Cardiac muscle cell (in vitro differentiated cells and primary cell): ENCODE data around the gene TACR1. TPM values are rescaled to one million over a fixed set of nuclear protein-coding genes. Genes with fewer than 3 reads are reported as not detected.
"Not testable (repeated sequence)": the region's sequence is repeated elsewhere in the genome, so short reads cannot be mapped to it uniquely, and the experiment has no call there.

Experiments
- DNase-seq, 2 donors: peaks; one replicate each; pipeline versions ENCODE4 v3.0.0 to v3.0.0-alpha.2; 2010 to 2017; ENCODE audit warnings: low read depth in 1 of 2, low spot score in 1 of 2
- H3K27ac ChIP-seq: fragments of 200-600 bp; sonication (generic); 2 replicates; pipeline ENCODE4 v1.5.1; 2016
- H3K27me3 ChIP-seq: fragments of 200-600 bp; sonication (generic); 2 replicates; pipeline ENCODE4 v1.6.0; 2016; ENCODE audit warnings: control low read depth
- H3K36me3 ChIP-seq: fragments of 200-600 bp; sonication (generic); 2 replicates; pipeline ENCODE4 v1.5.1; 2016; ENCODE audit warnings: control low read depth
- H3K4me1 ChIP-seq: fragments of 200-600 bp; sonication (generic); 2 replicates; pipeline ENCODE4 v1.8.1; 2017; ENCODE audit warnings: low read depth, mild to moderate bottlenecking, mixed run types
- H3K4me3 ChIP-seq: fragments of 200-600 bp; sonication (generic); 2 replicates; pipeline ENCODE4 v1.5.1; 2016; ENCODE audit warnings: mild to moderate bottlenecking
- H3K9me3 ChIP-seq: fragments of 200-600 bp; sonication (generic); 2 replicates; pipeline ENCODE4 v1.5.1; 2017; ENCODE audit warnings: low read depth, mild to moderate bottlenecking, control low read depth
- CTCF ChIP-seq: IDR thresholded peaks from 2 replicates; pipeline ENCODE4 v1.5.1; 2012; ENCODE audit warnings: low read depth, mild to moderate bottlenecking, low read length
- polyA plus RNA-seq: library from polyadenylated mRNA; unstranded; fragments of >200 nt; fragmentation: Nextera tagmentation; extraction: Ambion mirVana; gene quantifications from 2 replicates; pipeline ENCODE4 v1.2.1, GENCODE V29; 2016
- total RNA-seq: library from RNA; depleted of rRNA; stranded (reverse); fragments of >200 nt; gene quantifications from 2 replicates; pipeline ENCODE4 v1.2.3, GENCODE V29; 2016

Gene TACR1
- total and polyA plus RNA-seq, 2 experiments from 2014 or later, result not detected

- Histone ChIP-seq H3K36me3 (no peaks in the 10 kb centered on the region), H3K9me3 (no peaks in the 10 kb centered on the region), H3K4me3 (no peak overlapping the region), H3K27ac (no peak overlapping the region), H3K4me1 (no peaks in the 10 kb centered on the region), H3K27me3 (no peaks in the 10 kb centered on the region)
- no peak for DNase-seq
- TF ChIP-seq CTCF, result no peak
These were observed 135.4 kb downstream of the TACR1 start for GRCh38 chr2:75063906-75064305.

GRCh38 chr2:75058427-75058826 lies 140.9 kb downstream of the TACR1 start:
- no peak for DNase-seq
- Histone ChIP-seq H3K27me3 (no peaks in the 10 kb centered on the region), H3K4me1 (no peaks in the 10 kb centered on the region), H3K9me3 (no peaks in the 10 kb centered on the region), H3K27ac (no peak overlapping the region), H3K36me3 (no peaks in the 10 kb centered on the region), H3K4me3 (no peak overlapping the region)
- no peak for TF ChIP-seq CTCF

GRCh38 chr2:75057150-75057549 lies 142.2 kb downstream of the TACR1 start:
- not testable (repeated sequence) for H3K4me1 ChIP-seq, DNase-seq, H3K9me3 ChIP-seq, H3K27me3 ChIP-seq, H3K27ac ChIP-seq, H3K36me3 ChIP-seq, H3K4me3 ChIP-seq

GRCh38 chr2:75055820-75056675 lies 143.3 kb downstream of the TACR1 start:
- Histone ChIP-seq H3K4me3 (no peak overlapping the region), H3K9me3 (no peaks in the 10 kb centered on the region), H3K4me1 (no peaks in the 10 kb centered on the region), H3K36me3 (no peaks in the 10 kb centered on the region), H3K27me3 (no peaks in the 10 kb centered on the region), H3K27ac (no peak overlapping the region)
- no peak for TF ChIP-seq CTCF
- no peak for DNase-seq

- TF ChIP-seq CTCF, result no peak
- H3K27ac ChIP-seq, result no peak overlapping the region
- H3K4me3 ChIP-seq, result no peak overlapping the region
- DNase-seq, result peak in 1 of 2 donors; percentile 12
- no peaks in the 10 kb centered on the region for H3K27me3 ChIP-seq
- H3K9me3 ChIP-seq, result no peaks in the 10 kb centered on the region
- no peaks in the 10 kb centered on the region for H3K36me3 ChIP-seq
- H3K4me1 ChIP-seq, result no peaks in the 10 kb centered on the region
These were observed 144.0 kb downstream of the TACR1 start for GRCh38 chr2:75055142-75055819.

- no peaks in the 10 kb centered on the region for H3K4me1 ChIP-seq
- no peak overlapping the region for H3K27ac ChIP-seq
- no peak overlapping the region for H3K4me3 ChIP-seq
- no peaks in the 10 kb centered on the region for H3K9me3 ChIP-seq
- no peak for TF ChIP-seq CTCF
- H3K27me3 ChIP-seq, result no peaks in the 10 kb centered on the region
- H3K36me3 ChIP-seq, result no peaks in the 10 kb centered on the region
- DNase-seq, result no peak
These were observed 145.0 kb downstream of the TACR1 start for GRCh38 chr2:75054296-75054695.
